ENCODE measurements around the gene RBM38. TPM values are rescaled to one million over a fixed set of nuclear protein-coding genes. Genes with fewer than 3 reads are reported as not detected.

The RBM38 gene
- total RNA-seq, 2 experiments from 2014 or later = 73.4 to 77.3 TPM

GRCh38 chr20:57352305-57352704 is 38.9 kb upstream of the RBM38 start:
- peak overlapping the region; percentile 90 for H3K4me3 Mint-ChIP-seq
- CTCF ChIA-PET = no interaction called here
- H3K9me3 Mint-ChIP-seq = no peaks in the 10 kb centered on the region
- peaks cover 30% of the 10 kb centered on the region for H3K36me3 Mint-ChIP-seq
- no peak overlapping the region for H3K27ac Mint-ChIP-seq
- POLR2A ChIA-PET = no interaction called here
- H3K27me3 Mint-ChIP-seq = no peaks in the 10 kb centered on the region
- DNase-seq = no peak
- intact Hi-C loops (cut with micrococcal nuclease) = no loop called here
- H3K4me1 Mint-ChIP-seq (ENCODE audit: low read depth) = peaks cover 23% of the 10 kb centered on the region

- Mint-ChIP-seq H3K27ac (no peak overlapping the region), H3K9me3 (no peaks in the 10 kb centered on the region), H3K4me3 (no peak overlapping the region), H3K27me3 (no peaks in the 10 kb centered on the region), H3K36me3 (peaks cover 30% of the 10 kb centered on the region), H3K4me1 (ENCODE audit: low read depth) (peaks cover 23% of the 10 kb centered on the region)
- CTCF ChIA-PET = no interaction called here
- intact Hi-C loops (cut with micrococcal nuclease) = no loop called here
- POLR2A ChIA-PET = no interaction called here
- DNase-seq = no peak
These were observed 37.8 kb upstream of the RBM38 start for GRCh38 chr20:57353351-57353750.

GRCh38 chr20:57361517-57361916 is 29.7 kb upstream of the RBM38 start:
- peaks cover 22% of the 10 kb centered on the region for H3K36me3 Mint-ChIP-seq
- no peak for DNase-seq
- peaks cover 4% of the 10 kb centered on the region for H3K4me1 Mint-ChIP-seq (ENCODE audit: low read depth)
- H3K4me3 Mint-ChIP-seq = no peak overlapping the region
- H3K9me3 Mint-ChIP-seq = no peaks in the 10 kb centered on the region
- ChIA-PET POLR2A (no interaction called here), CTCF (interaction anchor here (2.4 kb wide), 1 partner anchor 15 kb away, joined by 9 read pairs; no protein-coding TSS in a partner anchor)
- no peak overlapping the region for H3K27ac Mint-ChIP-seq
- no peaks in the 10 kb centered on the region for H3K27me3 Mint-ChIP-seq
- intact Hi-C loops (cut with micrococcal nuclease) = no loop called here

- CTCF ChIA-PET = no interaction called here
- intact Hi-C loops (cut with micrococcal nuclease) = no loop called here
- no peak overlapping the region for H3K4me3 Mint-ChIP-seq
- no peak for DNase-seq
- POLR2A ChIA-PET = no interaction called here
- no peaks in the 10 kb centered on the region for H3K9me3 Mint-ChIP-seq
- peaks cover 34% of the 10 kb centered on the region for H3K36me3 Mint-ChIP-seq
- no peaks in the 10 kb centered on the region for H3K27me3 Mint-ChIP-seq
- H3K4me1 Mint-ChIP-seq (ENCODE audit: low read depth) = peaks cover 4% of the 10 kb centered on the region
- H3K27ac Mint-ChIP-seq = no peak overlapping the region
These were observed 26.7 kb upstream of the RBM38 start for GRCh38 chr20:57364451-57364850.

GRCh38 chr20:57369596-57369995 is 21.6 kb upstream of the RBM38 start:
- H3K27ac Mint-ChIP-seq = no peak overlapping the region
- intact Hi-C loops (cut with micrococcal nuclease) = no loop called here
- ChIA-PET POLR2A (no interaction called here), CTCF (interaction anchor here (0.8 to 1.0 kb wide), 2 partner anchors 12 to 23 kb away, joined by 3 read pairs; no protein-coding TSS in a partner anchor)
- no peaks in the 10 kb centered on the region for H3K9me3 Mint-ChIP-seq
- no peaks in the 10 kb centered on the region for H3K27me3 Mint-ChIP-seq
- peaks cover 12% of the 10 kb centered on the region for H3K4me1 Mint-ChIP-seq (ENCODE audit: low read depth)
- no peak overlapping the region for H3K4me3 Mint-ChIP-seq
- DNase-seq = no peak
- H3K36me3 Mint-ChIP-seq = peaks cover 70% of the 10 kb centered on the region

- Mint-ChIP-seq H3K36me3 (peaks cover 71% of the 10 kb centered on the region), H3K9me3 (no peaks in the 10 kb centered on the region), H3K4me3 (no peak overlapping the region), H3K27me3 (no peaks in the 10 kb centered on the region), H3K27ac (no peak overlapping the region), H3K4me1 (ENCODE audit: low read depth) (peaks cover 12% of the 10 kb centered on the region)
- ChIA-PET CTCF (interaction anchor here (1.0 kb wide), 1 partner anchor 11 kb away, joined by 3 read pairs; no protein-coding TSS in a partner anchor), POLR2A (no interaction called here)
- intact Hi-C loops (cut with micrococcal nuclease) = no loop called here
- no peak for DNase-seq
These were observed 20.9 kb upstream of the RBM38 start for GRCh38 chr20:57370316-57370715.

GRCh38 chr20:57371363-57371762 is 19.8 kb upstream of the RBM38 start:
- POLR2A ChIA-PET = no interaction called here
- H3K27me3 Mint-ChIP-seq = no peaks in the 10 kb centered on the region
- no peak overlapping the region for H3K4me3 Mint-ChIP-seq
- H3K9me3 Mint-ChIP-seq = no peaks in the 10 kb centered on the region
- intact Hi-C loops (cut with micrococcal nuclease) = no loop called here
- no peak for DNase-seq
- CTCF ChIA-PET = no interaction called here
- H3K4me1 Mint-ChIP-seq (ENCODE audit: low read depth) = peaks cover 12% of the 10 kb centered on the region
- peaks cover 70% of the 10 kb centered on the region for H3K36me3 Mint-ChIP-seq
- no peak overlapping the region for H3K27ac Mint-ChIP-seq

GRCh38 chr20:57372157-57372556 is 19.0 kb upstream of the RBM38 start:
- ChIA-PET CTCF (no interaction called here), POLR2A (no interaction called here)
- Mint-ChIP-seq H3K36me3 (peaks cover 70% of the 10 kb centered on the region), H3K4me1 (ENCODE audit: low read depth) (peaks cover 12% of the 10 kb centered on the region), H3K4me3 (no peak overlapping the region), H3K27me3 (no peaks in the 10 kb centered on the region), H3K9me3 (no peaks in the 10 kb centered on the region), H3K27ac (no peak overlapping the region)
- intact Hi-C loops (cut with micrococcal nuclease) = no loop called here
- DNase-seq = no peak

GRCh38 chr20:57372581-57373350 is 18.4 kb upstream of the RBM38 start:
- ChIA-PET POLR2A (no interaction called here), CTCF (no interaction called here)
- Mint-ChIP-seq H3K4me3 (no peak overlapping the region), H3K27me3 (no peaks in the 10 kb centered on the region), H3K27ac (no peak overlapping the region), H3K9me3 (no peaks in the 10 kb centered on the region), H3K4me1 (ENCODE audit: low read depth) (peaks cover 12% of the 10 kb centered on the region), H3K36me3 (peaks cover 75% of the 10 kb centered on the region)
- DNase-seq = no peak
- intact Hi-C loops (cut with micrococcal nuclease) = no loop called here

- ChIA-PET POLR2A (no interaction called here), CTCF (no interaction called here)
- Mint-ChIP-seq H3K4me3 (no peak overlapping the region), H3K27ac (peak overlapping the region; percentile 58), H3K36me3 (peaks cover 71% of the 10 kb centered on the region), H3K27me3 (no peaks in the 10 kb centered on the region), H3K4me1 (ENCODE audit: low read depth) (peaks cover 26% of the 10 kb centered on the region), H3K9me3 (no peaks in the 10 kb centered on the region)
- intact Hi-C loops (cut with micrococcal nuclease) = no loop called here
- no peak for DNase-seq
These were observed 16.8 kb upstream of the RBM38 start for GRCh38 chr20:57374343-57374930.

- peak overlapping the region; percentile 46 for H3K27ac Mint-ChIP-seq
- CTCF ChIA-PET = interaction anchor here (0.9 kb wide), 2 partner anchors 121 to 124 kb away, joined by 3 read pairs; no protein-coding TSS in a partner anchor
- H3K27me3 Mint-ChIP-seq = no peaks in the 10 kb centered on the region
- H3K4me1 Mint-ChIP-seq (ENCODE audit: low read depth) = peaks cover 31% of the 10 kb centered on the region
- intact Hi-C loops (cut with micrococcal nuclease) = no loop called here
- H3K9me3 Mint-ChIP-seq = no peaks in the 10 kb centered on the region
- POLR2A ChIA-PET = no interaction called here
- no peak for DNase-seq
- no peak overlapping the region for H3K4me3 Mint-ChIP-seq
- H3K36me3 Mint-ChIP-seq = peaks cover 69% of the 10 kb centered on the region
These were observed 16.1 kb upstream of the RBM38 start for GRCh38 chr20:57374931-57375651.

GRCh38 chr20:57375652-57376230 is 15.5 kb upstream of the RBM38 start:
- no peak overlapping the region for H3K27ac Mint-ChIP-seq
- H3K4me3 Mint-ChIP-seq = no peak overlapping the region
- no peak for DNase-seq
- peaks cover 33% of the 10 kb centered on the region for H3K4me1 Mint-ChIP-seq (ENCODE audit: low read depth)
- H3K27me3 Mint-ChIP-seq = no peaks in the 10 kb centered on the region
- H3K9me3 Mint-ChIP-seq = no peaks in the 10 kb centered on the region
- intact Hi-C loops (cut with micrococcal nuclease) = no loop called here
- CTCF ChIA-PET = interaction anchor here (0.9 kb wide), 2 partner anchors 120 to 123 kb away, joined by 3 read pairs; no protein-coding TSS in a partner anchor
- H3K36me3 Mint-ChIP-seq = peaks cover 62% of the 10 kb centered on the region
- POLR2A ChIA-PET = no interaction called here
